NCI-H526 treated with DMSO at 0.1 percent for 48 hours (cell line): ENCODE data around the gene PDE4D.
"Not testable (repeated sequence)": the region's sequence is repeated elsewhere in the genome, so short reads cannot be mapped to it uniquely, and the experiment has no call there.

Experiments
- DNase-seq: peaks from one replicate; lab custom pipeline; 2025; lab: John Stamatoyannopoulos, UW

PDE4D gene

GRCh38 chr5:59471463-59471862 is 422.1 kb downstream of the PDE4D start:
- DNase-seq: no peak

GRCh38 chr5:59467969-59468368 is 425.6 kb downstream of the PDE4D start:
- DNase-seq: no peak

GRCh38 chr5:59466271-59466670 is 427.3 kb downstream of the PDE4D start:
- DNase-seq: no peak

- no peak for DNase-seq
These were observed 428.6 kb downstream of the PDE4D start for GRCh38 chr5:59464969-59465368.

GRCh38 chr5:59463618-59464166 is 429.8 kb downstream of the PDE4D start:
- not testable (repeated sequence) for DNase-seq

GRCh38 chr5:59462956-59463355 is 430.6 kb downstream of the PDE4D start:
- DNase-seq: no peak

GRCh38 chr5:59460368-59461153 is 433.0 kb downstream of the PDE4D start:
- DNase-seq: no peak

- DNase-seq: no peak
These were observed 434.4 kb downstream of the PDE4D start for GRCh38 chr5:59458966-59459729.

- DNase-seq: no peak
These were observed 435.2 kb downstream of the PDE4D start for GRCh38 chr5:59458321-59458720.

GRCh38 chr5:59449905-59450644 is 443.5 kb downstream of the PDE4D start:
- no peak for DNase-seq

- no peak for DNase-seq
These were observed 447.2 kb downstream of the PDE4D start for GRCh38 chr5:59446356-59446755.

- no peak for DNase-seq
These were observed 447.8 kb downstream of the PDE4D start for GRCh38 chr5:59445741-59446140.

GRCh38 chr5:59439303-59439702 is 454.2 kb downstream of the PDE4D start:
- DNase-seq: no peak

GRCh38 chr5:59437176-59437575 is 456.4 kb downstream of the PDE4D start:
- no peak for DNase-seq

GRCh38 chr5:59436364-59437148 is 457.0 kb downstream of the PDE4D start:
- DNase-seq: no peak

GRCh38 chr5:59433174-59433573 is 460.4 kb downstream of the PDE4D start:
- DNase-seq: no peak

- DNase-seq: no peak
These were observed 463.4 kb downstream of the PDE4D start for GRCh38 chr5:59430066-59430685.

- DNase-seq: no peak
These were observed 465.1 kb downstream of the PDE4D start for GRCh38 chr5:59428391-59428790.

GRCh38 chr5:59424515-59424914 is 469.0 kb downstream of the PDE4D start:
- no peak for DNase-seq

GRCh38 chr5:59423021-59423420 is 470.5 kb downstream of the PDE4D start:
- no peak for DNase-seq
